K562 (cell line): ENCODE data around the gene OR4E2. TPM values are rescaled to one million over a fixed set of nuclear protein-coding genes. Genes with fewer than 3 reads are reported as not detected.

ENCODE experiments used
- ATAC-seq: fragments of 200-7000 bp; cut with Tn5 transposase; 3 replicates; pipeline ENCODE4 v1.9.1; 2020; ENCODE audit warnings: moderate library complexity
- BruUV-seq: library from RNA; stranded (reverse); fragments of 400-500 nt; replicated peaks from 2 replicates; lab custom pipeline; 2021; lab: Mats Ljungman, UMichigan
- CTCF ChIA-PET: fragments of 300-600 bp; formaldehyde crosslinking; extraction: SDS; loops from one replicate; lab custom pipeline; 2021; ENCODE audit warnings: low intra/inter-chr PET ratio; lab: Yijun Ruan, JAX
- POLR2A ChIA-PET: fragments of 300-600, 350-650 bp; sonication (Branson Sonifier 250); formaldehyde crosslinking; extraction: SDS; loops from one replicate; lab custom pipeline; 2021; ENCODE audit warnings: antibody characterized with exemption, inconsistent platforms; lab: Yijun Ruan, JAX
- DNase-seq, 4 experiments: peaks; one replicate each; pipeline versions ENCODE4 v3.0.0 to v3.0.0-alpha.2; 2011 to 2018; ENCODE audit warnings: low spot score in 3 of 4, mixed read lengths in 3 of 4; ENCODE audit errors: extremely low read depth in 1 of 4
- FAIRE-seq: peaks from 2 replicates; lab custom pipeline; 2011; peaks lifted over from hg19 to GRCh38; lab: Jason Lieb, UNC
- H2AFZ ChIP-seq: 2 replicates; pipeline ENCODE4 v1.6.0; 2011; ENCODE audit warnings: low read depth, low read length, control low read depth, inconsistent platforms
- H3K27ac ChIP-seq: fragments of 200-600 bp; 3 replicates; pipeline ENCODE4 v1.8.0; 2011; ENCODE audit warnings: low read depth, mild to moderate bottlenecking, control low read depth, inconsistent platforms, low read length, moderate library complexity, mixed read lengths; ENCODE audit errors: extremely low read depth
- H3K27me3 ChIP-seq, 2 experiments: fragments of 300-600 bp in 1 of 2; 2 replicates in 1 of 2; 3 replicates in 1 of 2; pipeline versions ENCODE4 v1.6.0 to v1.8.0; 2011; ENCODE audit warnings: inconsistent platforms in 2 of 2, low read length in 2 of 2, mild to moderate bottlenecking in 1 of 2, mixed read lengths in 1 of 2, moderate library complexity in 1 of 2; ENCODE audit not compliant: control insufficient read depth in 2 of 2, insufficient read depth in 2 of 2
- H3K36me3 ChIP-seq: fragments of 300-600 bp; 3 replicates; pipeline ENCODE4 v1.8.0; 2011; ENCODE audit warnings: mild to moderate bottlenecking, low read length, inconsistent platforms; ENCODE audit not compliant: control insufficient read depth, insufficient read depth
- H3K4me1 ChIP-seq, 2 experiments: fragments of 200-600 bp in 1 of 2; replicated peaks in 1 of 2; 2 replicates in 1 of 2; 3 replicates in 1 of 2; pipeline versions ENCODE4 v1.5.1 to v1.8.0; 2011; ENCODE audit warnings: inconsistent platforms in 2 of 2, low read length in 2 of 2, mild to moderate bottlenecking in 1 of 2, mixed read lengths in 1 of 2, moderate library complexity in 1 of 2; ENCODE audit not compliant: control insufficient read depth in 2 of 2, insufficient read depth in 2 of 2
- H3K4me2 ChIP-seq: 2 replicates; pipeline ENCODE4 v1.6.1; 2011; ENCODE audit warnings: low read length, control low read depth, inconsistent platforms, mixed read lengths; ENCODE audit not compliant: insufficient read depth
- H3K4me3 ChIP-seq: fragments of 200-600 bp; sonication (generic), shearing (Covaris generic); 2 replicates; pipeline ENCODE4 v1.5.1; 2016; ENCODE audit warnings: control low read depth, inconsistent platforms
- H3K79me2 ChIP-seq: fragments of 200-600 bp; 3 replicates; pipeline ENCODE4 v1.8.0; 2011; ENCODE audit warnings: low read length, inconsistent platforms; ENCODE audit not compliant: control insufficient read depth, insufficient read depth
- H3K9ac ChIP-seq, 2 experiments: 2 replicates each; pipeline versions ENCODE4 v1.6.0 to v1.6.1; 2011; ENCODE audit warnings: low read depth in 2 of 2, low read length in 2 of 2, control low read depth in 1 of 2, inconsistent platforms in 1 of 2, mild to moderate bottlenecking in 1 of 2, mixed read lengths in 1 of 2; ENCODE audit not compliant: insufficient read depth in 1 of 2
- H3K9me1 ChIP-seq: one replicate; pipeline ENCODE4 v1.6.0; 2011; ENCODE audit warnings: inconsistent platforms, mild to moderate bottlenecking, low read length, moderate library complexity; ENCODE audit not compliant: control insufficient read depth, insufficient read depth
- H3K9me3 ChIP-seq: replicated peaks from 2 replicates; pipeline ENCODE4 v1.5.1; 2011; ENCODE audit warnings: low read depth, low read length, inconsistent platforms; ENCODE audit not compliant: control insufficient read depth, insufficient read depth
- H4K20me1 ChIP-seq: replicated peaks from 2 replicates; pipeline ENCODE4 v1.6.1; 2011; ENCODE audit warnings: low read length, inconsistent platforms, mixed read lengths; ENCODE audit not compliant: control insufficient read depth, insufficient read depth
- ATF1 ChIP-seq, 2 experiments: fragments of 450-650 bp in 1 of 2; IDR thresholded peaks; 2 replicates each; pipeline ENCODE4 v1.6.1; 2016; ENCODE audit warnings: missing compliant biosample characterization in 1 of 2, missing genetic modification characterization in 1 of 2
- ATF7 ChIP-seq: fragments of 450-650 bp; IDR thresholded peaks from 2 replicates; pipeline ENCODE4 v1.7.1; 2014; ENCODE audit warnings: mild to moderate bottlenecking, moderate library complexity
- CBX8 ChIP-seq: fragments of 200-600 bp; sonication (generic); IDR thresholded peaks from 2 replicates; pipeline ENCODE4 v1.6.1; 2012; ENCODE audit warnings: borderline replicate concordance, mixed run types, low read depth, mild to moderate bottlenecking, moderate library complexity, mixed read lengths, low read length, control low read depth, inconsistent platforms; ENCODE audit not compliant: poor library complexity, severe bottlenecking; ENCODE audit errors: extremely low read depth
- CEBPG ChIP-seq, 3 experiments: fragments of 200-800 bp in 1 of 3; sonication (Bioruptor generic) in 1 of 3; sonication (generic) in 1 of 3; formaldehyde crosslinking in 1 of 3; IDR thresholded peaks in 2 of 3; conservative IDR thresholded peaks in 1 of 3; 2 replicates each; pipeline versions ENCODE4 v1.6.1 to v1.8.0; 2016 to 2022; ENCODE audit warnings: missing compliant biosample characterization in 2 of 3, missing genetic modification characterization in 2 of 3, mild to moderate bottlenecking in 1 of 3, missing genetic modification reagents in 1 of 3
- ETV1 ChIP-seq: fragments of 450-650 bp; conservative IDR thresholded peaks from 2 replicates; pipeline ENCODE4 v1.6.1; 2016; ENCODE audit warnings: missing genetic modification characterization, control low read depth, low read depth, missing compliant biosample characterization
- GTF2A2 ChIP-seq: IDR thresholded peaks from 2 replicates; pipeline ENCODE4 v1.6.1; 2016; ENCODE audit warnings: mild to moderate bottlenecking, missing genetic modification characterization, missing compliant biosample characterization
- MCM3 ChIP-seq: fragments of 450-650 bp; IDR thresholded peaks from 2 replicates; pipeline ENCODE4 v1.6.1; 2016
- NCOA6 ChIP-seq: fragments of 450-650 bp; IDR thresholded peaks from 2 replicates; pipeline ENCODE4 v1.6.1; 2017; ENCODE audit warnings: mild to moderate bottlenecking
- SIN3B ChIP-seq: fragments of 450-650 bp; IDR thresholded peaks from 2 replicates; pipeline ENCODE4 v1.6.1; 2017; ENCODE audit warnings: low read depth, mild to moderate bottlenecking, moderate library complexity
- WGBS: fragments of 100-300 bp; shearing (Covaris generic); methylation state at CpG from one replicate; pipeline ENCODE4 v1.1.6; 2016; ENCODE audit warnings: low coverage, mixed read lengths; ENCODE audit not compliant: insufficient coverage; ENCODE audit errors: missing lambda C conversion rate; 5-methylcytosine and 5-hydroxymethylcytosine counted together
- in situ Hi-C: fragments of 300-500 bp; cut with MboI; formaldehyde crosslinking; loops from 4 replicates; pipeline ENCODE4 v1.15.0; 2018; ENCODE audit warnings: inconsistent platforms, mixed read lengths
- intact Hi-C: fragments of 100-400 bp; cut with micrococcal nuclease; formaldehyde crosslinking; loops from 2 replicates; pipeline ENCODE4 v1.14.2; 2022
- polyA plus RNA-seq, 8 experiments: library from polyadenylated mRNA; depleted of rRNA in 4 of 8; stranded (reverse) in 5 of 8; unstranded in 3 of 8; fragments of >200 nt; fragmentation: Nextera tagmentation in 2 of 8; fragmentation: Illumina TruSeq in 1 of 8; extraction: Ambion mirVana in 2 of 8; extraction: Trizol in 1 of 8; gene quantifications; 2 replicates each; pipeline versions ENCODE4 v1.2.1 to v1.2.3, GENCODE V29; 2011 to 2014; ENCODE audit warnings: inconsistent platforms in 1 of 8, missing spikeins in 1 of 8
- total RNA-seq, 7 experiments: library from RNA; depleted of rRNA in 6 of 7; stranded (reverse); fragments of >200 nt in 6 of 7; fragmentation: Illumina TruSeq in 2 of 7; extraction: Trizol in 2 of 7; gene quantifications; 2 replicates each; pipeline versions ENCODE4 v1.2.1 to v1.2.3, GENCODE V29; 2011 to 2021; ENCODE audit warnings: low replicate concordance in 1 of 7
- TF ChIP-seq, protein P1 (sequence below): fragments of 450-650 bp; IDR thresholded peaks from 2 replicates; pipeline ENCODE4 v1.6.1; 2016; ENCODE audit warnings: low read depth
- TF ChIP-seq, protein P2 (sequence below): sonication (generic); formaldehyde crosslinking; IDR thresholded peaks from 2 replicates; pipeline ENCODE4 v1.8.1; 2023; ENCODE audit warnings: mild to moderate bottlenecking, missing genetic modification reagents
- TF ChIP-seq, protein P3 (sequence below): fragments of 450-650 bp; formaldehyde crosslinking; IDR thresholded peaks from 2 replicates; pipeline ENCODE4 v1.4.0; 2020; ENCODE audit warnings: mild to moderate bottlenecking, moderate library complexity

OR4E2 gene
- total and polyA plus RNA-seq, 9 of the 15 experiments (the other 6 are each of a cell fraction or from before 2014, with no cell fraction given), result not detected

DNA sequence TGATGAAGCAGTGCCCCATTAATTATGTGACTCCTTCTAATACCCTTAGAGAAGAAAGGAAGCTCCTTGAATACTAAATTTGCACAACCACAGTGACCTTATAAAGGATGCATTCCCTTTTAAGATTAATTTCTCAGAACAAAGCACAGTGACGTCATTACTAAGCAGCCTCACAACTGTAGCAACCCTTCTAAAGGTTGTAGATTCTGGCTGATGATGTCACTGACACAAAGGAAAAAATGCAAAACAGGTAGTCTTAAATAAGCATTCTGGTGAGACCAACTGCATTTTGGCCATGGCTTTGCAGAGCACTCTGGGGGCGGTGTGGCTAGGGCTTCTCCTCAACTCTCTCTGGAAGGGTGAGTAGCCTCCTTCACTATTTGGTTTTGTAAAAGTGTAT is 58.4 kb downstream of the OR4E2 start:
- no peak for FAIRE-seq
- Histone ChIP-seq H3K4me1 (no peaks in the 10 kb centered on the region), H3K9ac (no peak overlapping the region), H3K4me2 (no peak overlapping the region), H2AFZ (no peak overlapping the region), H3K9me3 (no peaks in the 10 kb centered on the region), H3K36me3 (no peaks in the 10 kb centered on the region), H3K27ac (no peak overlapping the region), H3K9me1 (no peaks in the 10 kb centered on the region), H3K79me2 (no peaks in the 10 kb centered on the region), H3K4me3 (no peak overlapping the region), H3K27me3 (no peaks in the 10 kb centered on the region), H4K20me1 (no peaks in the 10 kb centered on the region)
- in situ Hi-C loops, result no loop called here
- POLR2A ChIA-PET, result no interaction called here
- ATAC-seq, result no peak
- WGBS, result 0% methylated on average over 1 of the region's 2 CpGs
- no peak for DNase-seq
- BruUV-seq, result no TSS peak
- CTCF ChIA-PET, result no interaction called here
- intact Hi-C loops, result no loop called here
- TF ChIP-seq, protein P1, sequence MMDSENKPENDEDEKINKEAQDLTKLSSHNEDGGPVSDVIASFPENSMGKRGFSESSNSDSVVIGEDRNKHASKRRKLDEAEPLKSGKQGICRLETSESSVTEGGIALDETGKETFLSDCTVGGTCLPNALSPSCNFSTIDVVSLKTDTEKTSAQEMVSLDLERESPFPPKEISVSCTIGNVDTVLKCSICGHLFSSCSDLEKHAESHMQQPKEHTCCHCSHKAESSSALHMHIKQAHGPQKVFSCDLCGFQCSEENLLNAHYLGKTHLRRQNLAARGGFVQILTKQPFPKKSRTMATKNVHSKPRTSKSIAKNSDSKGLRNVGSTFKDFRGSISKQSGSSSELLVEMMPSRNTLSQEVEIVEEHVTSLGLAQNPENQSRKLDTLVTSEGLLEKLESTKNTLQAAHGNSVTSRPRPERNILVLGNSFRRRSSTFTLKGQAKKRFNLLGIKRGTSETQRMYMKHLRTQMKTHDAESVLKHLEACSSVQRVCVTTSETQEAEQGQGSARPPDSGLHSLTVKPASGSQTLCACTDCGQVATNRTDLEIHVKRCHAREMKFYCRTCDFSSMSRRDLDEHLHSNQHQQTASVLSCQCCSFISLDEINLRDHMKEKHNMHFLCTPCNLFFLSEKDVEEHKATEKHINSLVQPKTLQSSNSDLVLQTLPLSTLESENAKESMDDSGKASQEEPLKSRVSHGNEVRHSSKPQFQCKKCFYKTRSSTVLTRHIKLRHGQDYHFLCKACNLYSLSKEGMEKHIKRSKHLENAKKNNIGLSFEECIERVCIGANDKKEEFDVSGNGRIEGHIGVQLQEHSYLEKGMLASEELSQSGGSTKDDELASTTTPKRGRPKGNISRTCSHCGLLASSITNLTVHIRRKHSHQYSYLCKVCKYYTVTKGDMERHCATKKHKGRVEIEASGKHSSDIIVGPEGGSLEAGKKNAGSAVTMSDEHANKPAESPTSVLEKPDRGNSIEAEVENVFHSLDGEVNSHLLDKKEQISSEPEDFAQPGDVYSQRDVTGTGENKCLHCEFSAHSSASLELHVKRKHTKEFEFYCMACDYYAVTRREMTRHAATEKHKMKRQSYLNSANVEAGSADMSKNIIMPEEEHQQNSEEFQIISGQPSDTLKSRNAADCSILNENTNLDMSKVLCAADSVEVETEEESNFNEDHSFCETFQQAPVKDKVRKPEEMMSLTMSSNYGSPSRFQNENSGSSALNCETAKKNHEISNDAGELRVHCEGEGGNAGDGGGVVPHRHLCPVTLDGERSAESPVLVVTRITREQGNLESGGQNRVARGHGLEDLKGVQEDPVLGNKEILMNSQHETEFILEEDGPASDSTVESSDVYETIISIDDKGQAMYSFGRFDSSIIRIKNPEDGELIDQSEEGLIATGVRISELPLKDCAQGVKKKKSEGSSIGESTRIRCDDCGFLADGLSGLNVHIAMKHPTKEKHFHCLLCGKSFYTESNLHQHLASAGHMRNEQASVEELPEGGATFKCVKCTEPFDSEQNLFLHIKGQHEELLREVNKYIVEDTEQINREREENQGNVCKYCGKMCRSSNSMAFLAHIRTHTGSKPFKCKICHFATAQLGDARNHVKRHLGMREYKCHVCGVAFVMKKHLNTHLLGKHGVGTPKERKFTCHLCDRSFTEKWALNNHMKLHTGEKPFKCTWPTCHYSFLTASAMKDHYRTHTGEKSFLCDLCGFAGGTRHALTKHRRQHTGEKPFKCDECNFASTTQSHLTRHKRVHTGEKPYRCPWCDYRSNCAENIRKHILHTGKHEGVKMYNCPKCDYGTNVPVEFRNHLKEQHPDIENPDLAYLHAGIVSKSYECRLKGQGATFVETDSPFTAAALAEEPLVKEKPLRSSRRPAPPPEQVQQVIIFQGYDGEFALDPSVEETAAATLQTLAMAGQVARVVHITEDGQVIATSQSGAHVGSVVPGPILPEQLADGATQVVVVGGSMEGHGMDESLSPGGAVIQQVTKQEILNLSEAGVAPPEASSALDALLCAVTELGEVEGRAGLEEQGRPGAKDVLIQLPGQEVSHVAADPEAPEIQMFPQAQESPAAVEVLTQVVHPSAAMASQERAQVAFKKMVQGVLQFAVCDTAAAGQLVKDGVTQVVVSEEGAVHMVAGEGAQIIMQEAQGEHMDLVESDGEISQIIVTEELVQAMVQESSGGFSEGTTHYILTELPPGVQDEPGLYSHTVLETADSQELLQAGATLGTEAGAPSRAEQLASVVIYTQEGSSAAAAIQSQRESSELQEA, result no peak
- TF ChIP-seq GTF2A2 (tag) (no peak), NCOA6 (no peak), SIN3B (no peak), ATF1 (CRISPR knock-in tag; IDR thresholded peaks at IDR 0.05) (no peak), ATF1 (tag; IDR thresholded peaks at IDR 0.05) (peak; percentile 54; the same call in 1 of the 2 replicates), ATF7 (peak; percentile 27; the same call in 1 of the 2 replicates), CEBPG (CRISPR knock-in tag; IDR thresholded peaks at IDR 0.05) (no peak), CEBPG (tag; conservative IDR thresholded peaks at IDR 0.05 in 1 of 2, IDR thresholded peaks at IDR 0.05 in 1 of 2) (no peak), MCM3 (no peak), CBX8 (no peak), ETV1 (tag) (no peak)
- TF ChIP-seq, protein P2, sequence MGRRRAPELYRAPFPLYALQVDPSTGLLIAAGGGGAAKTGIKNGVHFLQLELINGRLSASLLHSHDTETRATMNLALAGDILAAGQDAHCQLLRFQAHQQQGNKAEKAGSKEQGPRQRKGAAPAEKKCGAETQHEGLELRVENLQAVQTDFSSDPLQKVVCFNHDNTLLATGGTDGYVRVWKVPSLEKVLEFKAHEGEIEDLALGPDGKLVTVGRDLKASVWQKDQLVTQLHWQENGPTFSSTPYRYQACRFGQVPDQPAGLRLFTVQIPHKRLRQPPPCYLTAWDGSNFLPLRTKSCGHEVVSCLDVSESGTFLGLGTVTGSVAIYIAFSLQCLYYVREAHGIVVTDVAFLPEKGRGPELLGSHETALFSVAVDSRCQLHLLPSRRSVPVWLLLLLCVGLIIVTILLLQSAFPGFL, result no peak
- TF ChIP-seq, protein P3, sequence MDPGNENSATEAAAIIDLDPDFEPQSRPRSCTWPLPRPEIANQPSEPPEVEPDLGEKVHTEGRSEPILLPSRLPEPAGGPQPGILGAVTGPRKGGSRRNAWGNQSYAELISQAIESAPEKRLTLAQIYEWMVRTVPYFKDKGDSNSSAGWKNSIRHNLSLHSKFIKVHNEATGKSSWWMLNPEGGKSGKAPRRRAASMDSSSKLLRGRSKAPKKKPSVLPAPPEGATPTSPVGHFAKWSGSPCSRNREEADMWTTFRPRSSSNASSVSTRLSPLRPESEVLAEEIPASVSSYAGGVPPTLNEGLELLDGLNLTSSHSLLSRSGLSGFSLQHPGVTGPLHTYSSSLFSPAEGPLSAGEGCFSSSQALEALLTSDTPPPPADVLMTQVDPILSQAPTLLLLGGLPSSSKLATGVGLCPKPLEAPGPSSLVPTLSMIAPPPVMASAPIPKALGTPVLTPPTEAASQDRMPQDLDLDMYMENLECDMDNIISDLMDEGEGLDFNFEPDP, result no peak
